Stimulated activated CD4-positive, alpha-beta T cell treated with anti-CD3 and anti-CD28 coated beads, Interleukin-2, amount 100 ng/mL, for 48 hours (primary cell): ENCODE results near the gene YBX1.
"Not testable (repeated sequence)": the region's sequence is repeated elsewhere in the genome, so short reads cannot be mapped to it uniquely, and the experiment has no call there.

ENCODE experiments used
- DNase-seq, 2 donors: peaks; one replicate each; pipeline ENCODE4 v3.0.0-alpha.2; 2020

The YBX1 gene

GRCh38 chr1:42690477-42691156 lies 8.4 kb downstream of the YBX1 start:
- no peak for DNase-seq

- no peak for DNase-seq
Measured at GRCh38 chr1:42691157-42691498, 8.9 kb downstream of the YBX1 start.

- no peak for DNase-seq
Measured at GRCh38 chr1:42692461-42692860, 10.2 kb downstream of the YBX1 start.

- DNase-seq: no peak
Measured at GRCh38 chr1:42692911-42693310, 10.7 kb downstream of the YBX1 start.

- no peak for DNase-seq
Measured at GRCh38 chr1:42698081-42698813, 16.0 kb downstream of the YBX1 start.

GRCh38 chr1:42700006-42700405 lies 17.8 kb downstream of the YBX1 start:
- DNase-seq: no peak

GRCh38 chr1:42703888-42704464 lies 21.8 kb downstream of the YBX1 start:
- DNase-seq: no peak

GRCh38 chr1:42712808-42713207 lies 30.6 kb downstream of the YBX1 start:
- not testable (repeated sequence) for DNase-seq

- no peak for DNase-seq
Measured at GRCh38 chr1:42713293-42713692, 31.1 kb downstream of the YBX1 start.

- DNase-seq: not testable (repeated sequence)
Measured at GRCh38 chr1:42714441-42714840, 32.2 kb downstream of the YBX1 start.

- DNase-seq: no peak
Measured at GRCh38 chr1:42720868-42721267, 38.6 kb downstream of the YBX1 start.

- DNase-seq: no peak
Measured at GRCh38 chr1:42721926-42722325, 39.7 kb downstream of the YBX1 start.

GRCh38 chr1:42722403-42722802 lies 40.2 kb downstream of the YBX1 start:
- DNase-seq: not testable (repeated sequence)

- DNase-seq: no peak
Measured at GRCh38 chr1:42723511-42723910, 41.3 kb downstream of the YBX1 start.

GRCh38 chr1:42725820-42726219 lies 43.6 kb downstream of the YBX1 start:
- DNase-seq: not testable (repeated sequence)

- DNase-seq: no peak
Measured at GRCh38 chr1:42730002-42730401, 47.8 kb downstream of the YBX1 start.

- DNase-seq: peak; percentile 51 to 53
Measured at GRCh38 chr1:42730988-42731387, 48.8 kb downstream of the YBX1 start.

GRCh38 chr1:42731585-42731984 lies 49.4 kb downstream of the YBX1 start:
- DNase-seq: no peak

- no peak for DNase-seq
Measured at GRCh38 chr1:42732126-42732680, 50.0 kb downstream of the YBX1 start.

GRCh38 chr1:42733415-42734200 lies 51.4 kb downstream of the YBX1 start:
- DNase-seq: no peak

GRCh38 chr1:42734201-42735035 lies 52.2 kb downstream of the YBX1 start:
- DNase-seq: no peak

- no peak for DNase-seq
Measured at GRCh38 chr1:42735056-42735455, 52.8 kb downstream of the YBX1 start.
